RPMI7951 (cell line): Measurements from ENCODE around the gene TPT1. TPM values are rescaled to one million over a fixed set of nuclear protein-coding genes. Genes with fewer than 3 reads are reported as not detected.

Experiments
- DNase-seq: peaks from one replicate; pipeline ENCODE4 v3.0.0-alpha.2; 2012; ENCODE audit warnings: low read depth
- total RNA-seq: library from RNA; depleted of rRNA; stranded (reverse); fragments of >200 nt; shearing (Covaris generic); gene quantifications from 2 replicates; pipeline ENCODE4 v1.2.3, GENCODE V29; 2014

TPT1 gene
- total RNA-seq, 1 experiment from 2014 or later: 1,842 TPM

GRCh38 chr13:45333977-45334922 lies 6.7 kb downstream of the TPT1 start:
- peak; percentile 67 for DNase-seq

DNA sequence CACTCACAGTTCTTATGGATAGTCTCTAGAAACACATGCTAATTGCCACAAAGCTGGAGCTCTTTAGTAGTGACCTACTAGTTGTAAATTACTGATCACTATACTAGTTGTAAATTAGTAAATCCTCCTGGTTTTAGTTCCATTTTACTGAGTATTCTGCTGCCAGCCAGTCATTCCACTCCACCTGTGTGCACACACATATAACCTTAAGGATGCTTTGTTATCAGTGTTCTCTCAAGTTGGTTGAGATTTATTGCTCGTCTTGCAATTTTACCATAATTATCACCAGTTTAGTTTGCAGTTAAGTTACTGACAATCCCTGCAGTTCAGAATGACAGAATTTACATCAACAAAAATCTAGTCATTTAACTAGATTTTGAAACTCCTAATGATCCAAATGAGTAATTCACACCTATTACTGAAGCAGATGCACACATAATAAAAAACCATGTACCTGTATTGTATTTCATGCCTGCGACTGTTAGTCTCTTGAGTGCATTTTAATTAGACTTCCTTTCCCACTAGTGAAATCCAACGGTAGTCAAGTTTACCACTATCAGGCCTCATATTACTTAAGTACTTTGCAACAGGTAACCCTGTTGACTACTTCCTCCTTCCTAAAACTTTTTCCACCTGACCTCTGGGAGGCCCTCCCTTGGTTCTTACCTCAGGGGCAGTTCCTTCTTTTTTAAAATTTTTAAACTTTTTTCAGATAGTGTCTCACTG lies 7.6 kb downstream of the TPT1 start:
- DNase-seq: no peak

- DNase-seq: no peak
Measured at GRCh38 chr13:45332831-45333219, 8.2 kb downstream of the TPT1 start.

- DNase-seq: peak; percentile 83
Measured at GRCh38 chr13:45332036-45332830, 8.8 kb downstream of the TPT1 start.

- no peak for DNase-seq
Measured at GRCh38 chr13:45331692-45332035, 9.3 kb downstream of the TPT1 start.

- no peak for DNase-seq
Measured at GRCh38 chr13:45331123-45331619, 9.8 kb downstream of the TPT1 start.

DNA sequence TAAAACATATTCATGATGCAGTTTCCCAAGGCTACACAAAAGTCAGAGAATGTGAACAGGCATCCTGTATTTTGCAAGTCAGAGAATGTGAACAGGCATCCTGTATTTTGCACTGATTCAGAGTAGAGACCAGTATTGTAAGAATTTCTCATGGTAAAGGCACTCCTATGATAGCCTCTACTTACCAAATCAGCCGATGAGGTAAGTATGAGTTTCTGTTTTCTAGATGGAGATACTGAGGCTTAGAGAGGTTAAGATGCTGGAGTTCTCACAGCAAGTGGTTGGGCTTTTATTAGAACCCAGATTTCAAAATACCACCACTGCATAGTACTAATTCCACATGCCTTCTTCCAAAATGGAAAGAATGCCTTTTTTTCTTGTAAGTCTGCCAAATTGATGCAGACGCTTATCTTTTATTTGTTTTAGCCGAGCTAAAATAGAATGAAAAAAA lies 12.3 kb downstream of the TPT1 start:
- no peak for DNase-seq

DNA sequence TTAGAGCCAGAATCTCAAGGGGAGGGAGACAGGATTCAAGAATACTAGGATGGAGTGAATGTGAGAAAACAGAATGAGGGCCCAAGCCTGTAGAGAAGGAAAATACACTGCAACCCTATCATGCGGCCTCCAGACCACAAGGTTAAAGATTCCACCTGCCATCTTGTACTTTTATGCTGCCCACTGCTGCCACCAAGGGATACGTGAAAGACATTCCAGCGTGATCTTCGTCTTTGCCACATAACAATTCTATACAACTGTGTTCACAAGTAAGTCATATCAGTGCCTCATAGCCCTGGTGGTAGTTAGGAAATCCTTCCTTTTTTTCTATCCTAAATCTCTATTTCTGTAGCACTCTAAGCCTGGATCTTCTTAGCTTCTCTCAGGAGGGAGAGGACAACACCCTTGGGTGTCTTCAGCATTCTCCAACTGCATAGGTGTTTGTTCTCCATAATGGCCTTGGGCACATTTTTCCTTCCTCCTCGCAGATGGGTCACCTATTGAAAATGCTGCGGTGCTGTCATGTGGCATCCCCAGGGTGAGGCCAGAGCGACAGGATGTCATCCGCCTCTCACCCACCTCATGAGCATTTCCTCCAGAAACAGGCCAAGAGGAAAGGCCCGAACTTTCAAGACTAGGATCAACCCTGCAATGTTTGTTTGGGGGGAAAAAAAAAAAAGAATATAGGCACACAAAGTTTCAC lies 13.6 kb downstream of the TPT1 start:
- no peak for DNase-seq

- DNase-seq: peak; percentile 86
Measured at GRCh38 chr13:45325806-45326205, 15.2 kb downstream of the TPT1 start.

DNA sequence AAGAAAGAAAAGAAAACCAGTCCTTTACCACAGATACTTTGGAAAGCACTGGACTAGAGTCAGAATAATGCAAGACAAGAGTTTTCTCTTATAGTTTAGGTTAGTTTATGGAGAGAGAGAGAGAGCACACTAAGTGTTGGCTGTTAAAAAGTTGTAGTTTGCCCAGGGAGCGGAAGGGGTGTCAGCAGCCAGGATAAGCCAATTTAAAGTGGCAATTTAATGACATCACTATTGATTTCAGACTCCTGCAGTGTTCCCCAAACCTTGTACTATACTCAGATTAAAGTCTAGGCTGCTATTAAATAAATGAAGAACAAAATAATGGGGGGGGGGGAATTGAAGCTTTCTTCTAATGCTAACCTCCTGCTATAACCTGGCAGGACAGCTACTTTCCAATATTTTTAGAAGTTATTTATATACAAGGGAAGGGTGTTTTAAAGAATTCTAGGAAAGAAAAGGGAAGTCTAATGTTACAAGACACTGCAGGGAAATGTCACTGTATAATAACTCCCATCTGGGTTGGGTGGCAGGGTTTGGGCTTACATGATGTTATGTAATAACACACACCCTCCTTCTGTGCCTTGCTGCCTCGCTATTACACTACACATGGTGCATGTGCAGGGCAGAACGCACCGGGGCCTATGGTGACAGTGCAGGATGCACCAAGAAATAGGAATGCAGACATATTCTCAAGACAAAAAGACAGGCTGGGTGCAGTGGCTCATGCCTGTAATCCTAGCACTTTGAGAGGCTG lies 19.9 kb downstream of the TPT1 start:
- DNase-seq: no peak

GRCh38 chr13:45316996-45317395 lies 24.0 kb downstream of the TPT1 start:
- no peak for DNase-seq

GRCh38 chr13:45316338-45316737 lies 24.6 kb downstream of the TPT1 start:
- no peak for DNase-seq

DNA sequence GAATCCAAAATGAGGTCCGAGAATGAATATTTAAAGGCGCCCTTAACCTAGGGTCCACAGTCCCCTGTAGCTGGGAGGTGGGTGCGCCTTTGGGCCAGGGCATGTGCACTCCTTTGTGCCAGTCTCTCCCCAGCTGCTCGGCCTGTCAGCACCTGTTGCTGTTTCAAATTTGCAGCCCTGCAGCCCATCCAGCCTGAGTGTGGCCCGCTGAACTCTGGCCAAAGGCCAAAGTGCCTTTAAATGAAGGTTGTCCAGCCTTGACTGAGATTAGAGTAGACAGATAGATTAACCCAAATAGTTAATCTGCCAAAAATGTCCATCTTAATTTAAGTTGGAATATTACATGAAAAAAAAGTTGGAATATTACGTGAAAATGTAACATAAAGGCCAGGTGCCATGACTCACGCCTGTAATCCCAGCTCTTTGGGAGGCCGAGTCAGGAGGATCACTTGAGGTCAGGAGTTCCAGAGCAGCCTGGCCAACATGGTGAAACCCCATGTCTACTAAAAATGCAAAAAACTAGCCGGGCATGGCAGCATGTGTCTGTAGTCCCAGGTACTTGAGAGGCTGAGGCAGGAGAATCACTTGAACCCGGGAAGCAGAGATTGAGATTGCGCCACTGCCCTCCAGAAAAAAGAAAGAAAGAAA lies 25.3 kb downstream of the TPT1 start:
- DNase-seq: no peak

DNA sequence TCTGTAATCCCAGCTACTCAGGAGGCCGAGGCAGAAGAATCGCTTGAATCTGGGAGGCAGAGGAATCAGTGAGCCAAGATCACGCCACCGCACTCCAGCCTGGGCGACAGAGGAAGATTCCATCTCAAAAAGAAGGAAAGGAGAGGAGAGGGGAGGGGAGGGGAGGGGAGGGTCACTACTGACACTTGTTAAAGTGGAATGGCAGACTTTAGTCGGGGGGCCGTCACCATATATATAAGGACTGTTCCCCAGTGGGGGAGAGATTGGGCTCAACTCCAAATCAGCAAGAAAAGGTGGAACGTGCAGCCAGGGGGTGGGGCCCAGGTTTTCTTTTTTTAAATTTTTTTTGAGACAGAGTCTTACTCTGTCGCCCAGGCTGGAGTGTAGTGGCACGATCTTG lies 26.2 kb downstream of the TPT1 start:
- DNase-seq: no peak

DNA sequence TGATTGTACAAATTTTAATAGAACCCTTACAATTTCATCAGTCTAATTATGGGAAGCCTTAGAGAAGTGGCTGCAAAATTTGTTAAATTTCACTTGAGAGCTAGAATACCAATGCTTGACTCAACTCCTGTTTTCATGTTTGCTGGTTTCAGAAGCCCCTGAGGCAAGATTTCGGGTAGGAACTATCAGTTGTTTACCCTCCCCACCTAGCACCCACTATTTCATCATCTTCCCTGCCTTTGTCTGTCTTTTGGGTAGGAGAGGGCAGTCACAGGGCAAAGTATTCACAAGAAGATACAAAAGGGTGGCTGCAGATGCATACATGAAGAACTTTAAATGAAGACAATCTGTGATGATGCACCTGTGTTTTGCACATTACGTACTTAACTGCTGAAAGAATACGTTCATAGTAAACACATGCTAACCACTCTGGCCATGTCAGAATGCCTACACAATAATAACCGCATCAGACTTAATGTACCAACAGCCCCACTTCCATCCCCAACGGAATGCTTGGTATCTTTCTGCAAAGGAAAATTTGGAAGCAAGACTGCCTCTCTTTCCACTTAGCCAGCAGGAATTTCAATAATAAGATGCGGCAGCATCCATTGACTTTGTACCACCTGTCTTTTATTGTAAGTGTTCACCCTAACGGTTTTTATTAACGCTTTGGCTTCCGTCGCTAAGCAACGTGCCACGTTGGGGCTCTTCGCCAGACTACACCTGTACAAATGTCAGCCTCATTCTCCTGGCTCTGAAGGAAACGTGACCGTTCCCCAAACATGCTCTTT lies 30.4 kb downstream of the TPT1 start:
- DNase-seq: no peak

DNA sequence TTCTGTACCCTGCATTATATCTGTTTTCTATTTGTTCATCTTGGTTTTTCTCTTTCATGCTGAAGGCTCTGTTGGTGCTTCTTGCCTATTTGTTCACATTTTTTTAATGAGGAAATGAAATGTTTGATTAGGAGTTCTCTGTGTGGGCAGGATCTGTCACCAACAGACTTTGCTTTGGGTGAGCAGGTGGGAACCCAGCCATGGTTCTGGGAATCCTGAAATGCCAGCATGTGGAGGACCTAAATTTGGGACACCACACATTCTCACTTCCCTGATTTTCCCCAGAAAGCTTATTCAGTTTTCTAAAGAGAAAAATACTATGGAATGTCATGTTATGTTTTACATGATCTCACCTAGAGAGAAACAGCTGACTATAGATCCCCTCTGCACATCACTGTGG lies 34.0 kb downstream of the TPT1 start:
- no peak for DNase-seq

GRCh38 chr13:45305079-45305478 lies 35.9 kb downstream of the TPT1 start:
- no peak for DNase-seq

DNA sequence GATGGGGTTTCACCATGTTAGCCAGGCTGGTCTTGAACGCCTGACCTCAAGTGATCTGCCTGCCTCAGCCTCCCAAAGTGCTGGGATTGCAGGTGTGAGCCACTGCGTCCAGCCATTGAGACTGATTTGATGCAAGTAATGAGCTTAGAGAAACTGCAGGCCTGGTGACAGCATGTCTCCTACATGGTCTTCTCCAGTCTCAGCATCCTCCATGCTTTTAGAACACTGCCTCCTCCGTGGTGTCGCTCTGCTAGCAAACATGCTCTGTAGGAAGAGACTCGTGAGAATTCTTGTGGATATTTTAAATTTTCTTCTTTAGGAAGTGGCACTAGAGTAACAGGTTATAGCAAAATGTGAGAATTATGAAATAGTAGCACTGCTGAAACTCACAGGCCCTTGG lies 37.1 kb downstream of the TPT1 start:
- DNase-seq: no peak

GRCh38 chr13:45303026-45303425 lies 38.0 kb downstream of the TPT1 start:
- no peak for DNase-seq
